Lower leg skin (tissue), 4 donors: ENCODE measurements around the gene KRTAP9-3. TPM values are rescaled to one million over a fixed set of nuclear protein-coding genes. Genes with fewer than 3 reads are reported as not detected.
"Not testable (repeated sequence)": the region's sequence is repeated elsewhere in the genome, so short reads cannot be mapped to it uniquely, and the experiment has no call there.

ENCODE experiments used
- DNase-seq, 2 donors: peaks; one replicate each; pipeline ENCODE4 v3.0.0-alpha.2; 2019; ENCODE audit warnings: low spot score in 2 of 2
- H3K4me3 ChIP-seq: fragments of 200-600 bp; sonication (generic); 2 replicates; pipeline ENCODE4 v1.5.1; 2017; ENCODE audit warnings: mild to moderate bottlenecking, low read depth; ENCODE audit not compliant: poor library complexity, severe bottlenecking
- POLR2A ChIP-seq, 2 donors: fragments of 450-650 bp; IDR thresholded peaks; one replicate each; pipeline ENCODE4 v1.6.1; 2016 to 2017; ENCODE audit warnings: antibody characterized with exemption in 2 of 2, mild to moderate bottlenecking in 1 of 2, moderate library complexity in 1 of 2
- WGBS, 2 donors: methylation state at CpG; one replicate each; pipeline ENCODE4 v1.1.5; 2018; 5-methylcytosine and 5-hydroxymethylcytosine counted together
- intact Hi-C: fragments of 100-400 bp; cut with DNase I; formaldehyde crosslinking; loops from one replicate; pipeline ENCODE4 v1.15.0; 2023; ENCODE audit warnings: low total_unique reads
- total RNA-seq, 4 donors: library from RNA; depleted of rRNA; stranded (reverse); fragments of >200 nt; gene quantifications; one replicate each; pipeline ENCODE4 v1.1.0, GENCODE V29; 2016
- TF ChIP-seq, protein P1 (sequence below), 3 donors: fragments of 450-650 bp; IDR thresholded peaks; one replicate each; pipeline ENCODE4 v1.5.1; 2016; ENCODE audit warnings: antibody characterized with exemption in 3 of 3, mild to moderate bottlenecking in 3 of 3, moderate library complexity in 2 of 3

The KRTAP9-3 gene
- total RNA-seq, 4 donors from 2014 or later = 0.27 to 218 (median 8.7) TPM; not detected in 1

DNA sequence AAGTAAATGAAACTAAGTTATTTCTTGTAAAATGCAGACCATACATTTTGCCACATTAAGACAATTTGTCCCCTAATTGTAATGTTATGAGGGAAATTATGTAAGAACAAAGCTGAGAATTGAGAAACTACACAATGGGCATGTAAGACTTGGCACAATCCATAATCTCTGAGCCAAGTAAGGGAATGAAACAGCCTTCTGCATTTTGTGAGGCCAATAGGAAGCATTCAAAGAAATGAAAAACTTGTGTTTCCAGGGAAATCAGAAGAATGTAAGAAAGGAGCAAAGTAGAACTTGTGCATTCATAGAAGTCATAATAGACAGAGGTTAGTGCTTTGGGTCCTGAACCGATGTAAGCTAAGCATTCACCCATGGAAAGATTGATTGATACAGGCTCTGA lies 19.0 kb downstream of the KRTAP9-3 start:
- no peak for DNase-seq
- 94 to 97% methylated on average over 1 of the region's 1 CpG for WGBS, 2 donors
- intact Hi-C loops = no loop called here
- H3K4me3 ChIP-seq = no peak overlapping the region
- TF ChIP-seq, protein P1, sequence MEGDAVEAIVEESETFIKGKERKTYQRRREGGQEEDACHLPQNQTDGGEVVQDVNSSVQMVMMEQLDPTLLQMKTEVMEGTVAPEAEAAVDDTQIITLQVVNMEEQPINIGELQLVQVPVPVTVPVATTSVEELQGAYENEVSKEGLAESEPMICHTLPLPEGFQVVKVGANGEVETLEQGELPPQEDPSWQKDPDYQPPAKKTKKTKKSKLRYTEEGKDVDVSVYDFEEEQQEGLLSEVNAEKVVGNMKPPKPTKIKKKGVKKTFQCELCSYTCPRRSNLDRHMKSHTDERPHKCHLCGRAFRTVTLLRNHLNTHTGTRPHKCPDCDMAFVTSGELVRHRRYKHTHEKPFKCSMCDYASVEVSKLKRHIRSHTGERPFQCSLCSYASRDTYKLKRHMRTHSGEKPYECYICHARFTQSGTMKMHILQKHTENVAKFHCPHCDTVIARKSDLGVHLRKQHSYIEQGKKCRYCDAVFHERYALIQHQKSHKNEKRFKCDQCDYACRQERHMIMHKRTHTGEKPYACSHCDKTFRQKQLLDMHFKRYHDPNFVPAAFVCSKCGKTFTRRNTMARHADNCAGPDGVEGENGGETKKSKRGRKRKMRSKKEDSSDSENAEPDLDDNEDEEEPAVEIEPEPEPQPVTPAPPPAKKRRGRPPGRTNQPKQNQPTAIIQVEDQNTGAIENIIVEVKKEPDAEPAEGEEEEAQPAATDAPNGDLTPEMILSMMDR (IDR thresholded peaks at IDR 0.05) = no peak
- TF ChIP-seq POLR2A (IDR thresholded peaks at IDR 0.05) = no peak

DNA sequence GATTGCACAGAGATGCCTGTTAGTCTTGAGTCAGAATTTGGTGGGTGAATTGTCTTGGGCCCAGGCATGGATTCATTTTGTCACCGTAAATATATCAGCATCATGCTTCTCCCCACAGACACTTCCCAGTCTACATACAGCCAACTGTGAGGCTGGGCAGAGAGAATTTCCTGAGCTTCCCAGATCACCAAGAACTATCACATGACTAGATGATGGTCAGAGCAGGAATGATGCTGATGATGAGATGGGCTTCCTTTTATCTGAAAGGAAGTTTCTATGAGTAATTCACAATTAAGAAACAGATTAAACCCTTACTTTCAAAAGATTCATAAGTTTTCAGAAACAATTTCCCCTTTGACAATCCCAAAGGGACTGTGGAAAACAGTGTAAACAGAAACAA lies 22.6 kb downstream of the KRTAP9-3 start:
- no peak for TF ChIP-seq POLR2A (IDR thresholded peaks at IDR 0.05)
- intact Hi-C loops = no loop called here
- H3K4me3 ChIP-seq = no peak overlapping the region
- DNase-seq = no peak
- WGBS, 2 donors = 0 to 44% methylated on average over 1 of the region's 1 CpG

DNA sequence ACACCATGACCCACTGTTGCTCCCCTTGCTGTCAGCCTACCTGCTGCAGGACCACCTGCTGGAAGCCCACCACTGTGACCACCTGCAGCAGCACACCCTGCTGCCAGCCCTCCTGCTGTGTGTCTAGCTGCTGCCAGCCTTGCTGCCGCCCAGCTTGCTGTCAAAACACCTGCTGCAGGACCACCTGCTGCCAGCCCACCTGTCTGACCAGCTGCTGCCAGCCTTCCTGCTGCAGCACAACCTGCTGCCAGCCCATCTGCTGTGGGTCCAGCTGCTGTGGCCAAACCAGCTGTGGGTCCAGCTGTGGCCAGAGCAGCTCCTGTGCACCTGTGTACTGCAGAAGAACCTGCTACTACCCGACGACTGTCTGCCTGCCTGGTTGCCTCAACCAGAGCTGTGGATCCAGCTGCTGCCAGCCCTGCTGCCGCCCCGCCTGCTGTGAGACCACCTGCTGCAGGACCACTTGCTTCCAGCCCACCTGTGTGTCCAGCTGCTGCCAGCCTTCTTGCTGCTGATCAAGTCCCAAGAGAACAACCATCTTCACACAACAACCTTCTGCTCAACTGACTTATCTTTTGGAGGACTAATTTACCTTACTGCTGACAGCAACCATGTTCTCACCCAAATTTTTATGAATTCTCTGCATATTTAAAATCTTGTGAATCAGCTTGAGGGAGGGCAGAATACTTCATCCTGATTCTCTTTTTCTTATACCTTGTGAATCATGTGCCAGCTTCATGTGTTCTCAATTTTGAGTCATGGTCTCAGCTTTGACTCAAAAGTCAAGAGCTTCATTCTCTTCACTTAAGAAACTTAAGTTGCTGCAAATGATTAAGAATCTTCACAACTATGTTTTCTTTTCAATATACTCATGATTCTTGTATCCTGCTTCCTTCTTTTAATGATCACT lies 23.4 kb downstream of the KRTAP9-3 start, which contains the start of gene KRTAP9-9:
KRTAP9-9 (plus strand) TSS at position 4 of the 910 bp plus-strand sequence.
- 85 to 86% methylated on average over 4 of the region's 5 CpGs for WGBS, 2 donors
- H3K4me3 ChIP-seq, DNase-seq, intact Hi-C loops: not testable (repeated sequence)

DNA sequence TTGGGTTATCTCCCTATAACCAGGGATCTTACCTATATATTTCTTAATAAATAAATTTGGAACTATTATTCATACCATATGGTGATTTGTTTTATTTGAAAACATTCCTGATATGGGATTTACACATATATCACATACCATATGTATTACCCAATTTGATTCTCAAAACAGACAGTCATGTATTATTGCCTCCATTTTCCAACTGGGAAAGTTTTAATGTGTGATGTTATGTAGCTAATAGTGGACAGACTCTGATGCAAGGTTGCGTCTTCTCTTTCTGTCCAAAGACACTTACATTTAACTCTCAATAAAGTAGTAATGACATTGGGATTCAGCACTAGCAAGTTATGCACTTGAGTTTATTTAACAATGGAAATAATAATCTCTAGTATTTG lies 24.0 kb downstream of the KRTAP9-3 start:
- TF ChIP-seq, protein P1 (IDR thresholded peaks at IDR 0.05) = no peak
- no peak for TF ChIP-seq POLR2A (IDR thresholded peaks at IDR 0.05)

DNA sequence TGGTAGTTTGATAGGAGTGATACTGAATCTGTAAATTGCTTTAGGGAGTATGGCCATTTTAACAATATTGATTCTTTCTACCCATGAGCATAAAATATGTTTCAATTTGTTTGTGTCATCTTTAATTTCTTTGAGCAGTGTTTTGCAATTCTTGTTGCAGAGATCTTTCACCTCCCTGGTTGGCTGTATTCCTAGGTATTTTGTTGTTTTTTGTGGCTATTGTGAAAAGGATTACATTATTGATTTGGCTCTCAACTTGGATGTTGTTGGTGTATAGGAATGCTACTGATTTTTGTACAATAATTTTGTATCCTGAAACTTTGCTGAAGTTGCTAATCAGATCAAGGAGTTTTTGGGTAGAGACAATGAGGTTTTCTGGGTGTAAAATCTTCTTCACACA lies 26.2 kb downstream of the KRTAP9-3 start:
- DNase-seq = no peak
- no peak overlapping the region for H3K4me3 ChIP-seq
- TF ChIP-seq POLR2A (IDR thresholded peaks at IDR 0.05) = no peak
- TF ChIP-seq, protein P1 (IDR thresholded peaks at IDR 0.05) = no peak
- intact Hi-C loops = no loop called here

More for the DNA sequence above, 24.0 kb downstream of the KRTAP9-3 start:
- no peak for DNase-seq
- intact Hi-C loops = no loop called here
- 88 to 89% methylated on average over 1 of the region's 1 CpG for WGBS, 2 donors
- no peak overlapping the region for H3K4me3 ChIP-seq

DNA sequence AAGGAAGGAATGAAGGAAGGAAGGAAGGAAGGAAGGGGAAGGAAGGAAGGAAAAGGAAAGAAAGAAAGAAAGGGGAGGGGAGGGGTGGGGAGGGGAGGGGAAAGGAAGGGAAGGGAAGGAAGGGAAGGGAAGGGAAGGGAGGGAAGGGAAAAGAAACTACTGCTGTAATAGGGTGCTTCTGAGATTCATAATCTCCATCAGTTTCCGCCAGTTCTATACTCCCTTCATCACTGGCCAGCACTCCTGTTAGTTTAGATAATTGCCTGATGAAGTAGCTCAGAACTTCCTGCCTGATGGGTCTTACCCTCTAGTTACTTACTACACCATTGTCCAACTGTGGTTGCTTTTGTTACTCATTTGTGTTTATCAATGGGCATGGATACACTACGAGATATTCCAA lies 31.0 kb downstream of the KRTAP9-3 start:
- TF ChIP-seq POLR2A (IDR thresholded peaks at IDR 0.05) = no peak
- TF ChIP-seq, protein P1 (IDR thresholded peaks at IDR 0.05) = no peak
- no peak overlapping the region for H3K4me3 ChIP-seq
- intact Hi-C loops = no loop called here
- no peak for DNase-seq
- 82% methylated on average over 2 of the region's 2 CpGs for WGBS, 2 donors
